GM21619 (cell line): ENCODE data around the gene ALDH7A1.
A peak's percentile ranks its signal among the peaks of the same experiment; 100 is the strongest.
"Not testable (repeated sequence)": the region's sequence is repeated elsewhere in the genome, so short reads cannot be mapped to it uniquely, and the experiment has no call there.

Experiments used
- ATAC-seq: cut with Tn5 transposase; IDR thresholded peaks from one replicate; pipeline ENCODE4 v1.9.1; 2021; ENCODE audit not compliant: unreplicated experiment

ALDH7A1 gene

DNA sequence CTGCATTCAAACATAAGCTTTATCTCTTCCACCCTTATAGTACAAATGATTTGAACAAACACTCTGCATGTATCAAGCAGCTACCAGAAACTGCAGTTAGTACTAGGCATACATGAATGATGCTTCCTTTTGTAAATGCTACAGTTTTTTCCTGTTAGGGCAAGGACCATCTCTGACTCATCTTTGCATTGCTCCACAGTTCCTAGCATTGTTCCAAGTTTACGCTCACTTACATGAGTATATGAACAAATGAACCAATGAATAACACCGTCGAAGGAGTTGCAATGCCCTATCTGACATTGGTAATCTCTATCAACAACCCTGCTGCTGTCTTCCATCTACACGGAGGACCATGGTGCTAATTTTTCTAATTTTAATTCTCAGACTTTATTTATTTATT, 2.1 kb upstream of the ALDH7A1 start:
- no peak for ATAC-seq

GRCh38 chr5:126595486-126596083, 566 bp upstream of the ALDH7A1 start:
- ATAC-seq: peak; percentile 17

DNA sequence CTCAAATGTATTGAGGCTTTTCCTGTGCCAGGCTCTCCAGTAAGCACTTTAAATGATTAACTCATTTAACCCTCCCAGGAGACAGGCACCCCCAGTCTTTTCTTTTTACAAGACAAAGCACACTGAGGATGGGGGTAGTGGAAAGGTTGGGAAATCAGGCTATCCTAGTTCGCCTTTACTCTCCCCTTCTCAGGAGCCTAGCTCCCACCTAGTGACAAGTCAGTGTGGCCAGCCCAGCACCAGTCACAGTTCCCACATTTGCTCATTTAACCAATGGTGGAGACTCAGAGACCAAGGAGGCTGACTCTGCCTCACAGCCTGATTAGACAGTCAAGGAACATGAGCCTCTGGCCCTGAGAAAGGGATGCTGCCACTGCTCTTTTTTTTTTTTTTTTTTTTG, 3.5 kb downstream of the ALDH7A1 start:
- ATAC-seq: no peak

DNA sequence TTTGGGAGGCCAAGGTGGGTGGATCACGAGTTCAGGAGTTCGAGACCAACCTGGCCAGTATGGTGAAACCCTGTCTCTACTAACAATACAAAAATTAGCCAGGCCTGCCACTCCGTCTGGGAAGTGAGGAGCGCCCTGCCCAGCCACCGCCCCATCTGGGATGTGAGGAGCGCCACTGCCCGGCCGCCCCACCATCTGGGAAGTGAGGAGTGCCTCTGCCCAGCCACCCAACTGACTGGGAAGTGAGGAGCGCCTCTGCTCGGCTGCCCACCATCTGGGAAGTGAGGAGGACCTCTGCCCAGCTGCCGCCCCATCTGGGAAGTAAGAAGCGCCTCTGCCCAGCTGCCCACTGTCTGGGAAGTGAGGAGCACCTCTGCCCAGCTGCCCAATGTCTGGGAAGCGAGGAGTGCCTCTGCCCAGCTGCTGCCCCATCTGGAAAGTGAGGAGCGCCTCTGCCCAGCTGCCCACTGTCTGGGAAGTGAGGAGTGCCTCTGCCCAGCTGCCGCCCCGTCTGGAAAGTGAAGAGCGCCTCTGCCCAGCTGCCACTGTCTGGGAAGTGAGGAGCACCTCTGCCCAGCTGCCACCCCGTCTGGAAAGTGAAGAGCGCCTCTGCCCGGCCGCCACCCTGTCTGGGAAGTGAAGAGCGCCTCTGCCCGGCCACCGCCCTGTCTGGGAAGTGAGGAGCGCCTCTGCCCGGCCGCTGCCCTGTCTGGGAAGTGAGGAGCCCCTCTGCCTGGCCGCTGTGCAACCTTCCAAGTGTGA, 5.3 kb downstream of the ALDH7A1 start:
- ATAC-seq: no peak

- ATAC-seq: no peak
Measured at GRCh38 chr5:126587551-126588390, 7.2 kb downstream of the ALDH7A1 start.

GRCh38 chr5:126583761-126584160, 11.3 kb downstream of the ALDH7A1 start:
- ATAC-seq: no peak

DNA sequence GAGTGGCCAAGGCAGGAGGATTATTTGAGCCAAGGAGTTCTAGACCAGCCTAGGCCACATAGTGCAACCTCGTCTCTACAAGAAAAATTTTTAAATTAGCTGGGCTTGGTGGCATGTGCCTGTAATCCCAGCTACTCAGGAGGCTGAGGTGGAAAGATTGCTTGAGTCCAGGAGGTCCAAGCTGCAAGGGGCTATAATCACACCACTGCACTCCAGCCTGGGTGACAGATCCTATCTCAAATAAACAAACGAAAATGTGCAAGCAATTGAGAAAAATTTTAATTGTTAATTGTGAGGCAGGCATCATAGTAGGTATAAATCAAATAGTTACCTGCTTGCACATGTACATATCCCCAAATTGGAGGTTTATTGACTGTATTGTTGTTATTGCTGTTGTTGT, 15.3 kb downstream of the ALDH7A1 start:
- ATAC-seq: no peak

GRCh38 chr5:126577415-126577814, 17.6 kb downstream of the ALDH7A1 start:
- no peak for ATAC-seq

DNA sequence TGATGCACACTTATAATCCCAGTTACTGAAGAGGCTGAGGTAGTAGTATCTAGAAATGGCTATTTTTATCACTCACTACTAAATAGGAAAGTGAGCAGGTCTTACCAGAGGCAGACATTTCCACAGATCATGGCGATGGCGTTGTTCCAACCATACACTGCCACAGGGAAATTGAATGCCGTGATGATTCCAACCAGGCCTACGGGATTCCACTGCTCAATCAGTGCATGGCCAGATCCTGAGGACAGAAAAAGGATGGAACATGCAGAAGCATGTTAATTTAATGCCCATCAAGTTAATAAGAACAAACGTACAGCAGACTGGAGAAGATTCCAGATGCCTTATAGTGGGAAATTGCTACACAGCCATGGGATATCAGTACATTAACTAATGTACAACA, 18.0 kb downstream of the ALDH7A1 start:
- ATAC-seq: no peak

DNA sequence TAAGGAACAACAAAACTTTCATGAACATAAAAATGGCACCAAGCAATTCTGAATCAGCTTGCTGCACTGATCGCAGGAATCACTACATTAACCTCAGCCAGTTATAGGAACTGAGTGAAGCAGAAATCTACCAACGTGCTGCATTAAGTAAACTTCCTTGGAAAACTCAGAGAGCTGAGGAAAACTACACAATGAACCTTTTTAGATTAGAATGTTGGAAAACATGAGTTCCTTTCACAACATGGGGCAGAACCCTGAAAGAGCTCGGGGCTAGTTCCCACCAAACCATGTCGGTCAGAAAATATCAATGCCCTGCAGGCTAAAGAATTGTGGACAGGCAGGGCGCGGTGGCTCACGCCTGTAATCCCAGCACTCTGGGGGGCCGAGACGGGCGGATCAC, 19.4 kb downstream of the ALDH7A1 start:
- no peak for ATAC-seq

DNA sequence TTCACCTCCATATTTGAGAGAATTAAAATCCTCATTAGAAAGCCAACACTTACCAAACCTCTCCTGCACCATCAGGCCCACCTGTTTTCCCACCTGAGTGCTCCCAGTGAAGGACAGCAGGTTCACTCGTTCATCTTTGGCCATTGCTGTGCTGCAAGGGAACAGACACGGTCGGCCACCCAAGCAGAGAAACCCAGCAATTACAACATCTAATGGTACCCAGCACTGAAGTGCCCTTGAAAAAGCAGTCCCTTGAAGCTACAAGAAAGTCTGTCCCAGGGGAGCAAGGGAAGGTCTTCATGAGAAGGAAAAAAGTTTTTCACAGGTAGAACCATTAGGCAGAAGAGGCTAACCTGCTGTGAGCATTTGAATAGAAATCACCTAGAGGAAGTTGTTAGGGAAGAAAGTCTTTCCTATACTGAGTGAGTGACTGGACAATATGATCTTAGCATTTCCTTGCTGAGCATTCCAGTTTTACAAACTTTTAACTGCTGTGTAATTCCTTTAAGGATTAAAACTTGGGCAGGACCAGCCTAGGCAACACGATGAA, 26.7 kb downstream of the ALDH7A1 start:
- no peak for ATAC-seq

DNA sequence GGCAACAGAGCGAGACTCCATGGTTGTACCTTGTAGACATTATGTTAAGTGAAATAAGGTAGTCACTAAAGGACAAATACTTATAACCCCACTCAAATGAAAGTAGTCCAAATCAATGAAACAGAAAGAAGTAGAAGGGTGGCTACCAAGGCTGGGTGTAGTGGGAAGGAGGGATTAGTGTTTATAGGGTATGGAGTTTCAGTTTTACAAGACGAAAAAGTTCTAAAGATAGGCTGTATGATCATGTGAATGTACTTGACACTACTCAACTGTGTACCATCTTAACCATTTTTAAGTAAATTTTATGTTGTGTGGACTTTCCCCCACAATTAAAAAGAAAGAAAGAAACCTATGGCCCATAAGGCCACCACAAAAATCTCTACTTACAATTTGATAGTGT, 32.2 kb downstream of the ALDH7A1 start:
- ATAC-seq: peak; percentile 96

GRCh38 chr5:126561908-126562307, 33.1 kb downstream of the ALDH7A1 start:
- no peak for ATAC-seq

GRCh38 chr5:126555101-126555500, 39.9 kb downstream of the ALDH7A1 start:
- not testable (repeated sequence) for ATAC-seq

- ATAC-seq: no peak
Measured at GRCh38 chr5:126552614-126553013, 42.4 kb downstream of the ALDH7A1 start.

DNA sequence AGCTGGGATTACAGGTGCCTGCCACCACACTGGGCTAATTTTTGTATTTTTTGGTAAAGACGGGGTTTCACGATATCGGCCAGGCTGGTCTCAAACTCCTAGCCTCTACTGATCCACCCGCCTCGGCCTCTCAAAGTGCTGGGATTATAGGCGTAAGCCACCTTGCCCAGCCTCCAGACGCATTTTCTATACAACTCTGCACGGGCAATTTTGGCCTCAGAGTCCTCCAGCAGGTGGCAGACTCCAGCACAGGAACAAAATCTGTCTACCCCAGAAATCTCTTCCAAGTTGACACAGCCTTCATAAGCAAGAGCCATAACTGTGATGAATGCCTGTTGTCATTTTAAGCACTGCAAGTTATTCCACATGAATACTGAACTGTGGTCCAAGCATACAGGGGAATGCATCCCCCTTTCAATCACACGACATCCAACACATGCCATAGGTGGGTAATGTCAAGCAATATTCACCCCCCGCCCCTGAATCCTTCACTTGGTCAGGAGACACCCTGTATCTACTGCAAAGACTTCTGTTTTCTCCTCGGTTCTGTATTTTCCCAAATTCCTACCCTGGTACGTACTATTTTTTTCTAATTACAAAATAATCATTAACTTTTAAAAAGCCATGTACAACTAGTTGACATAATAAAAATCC, 50.8 kb downstream of the ALDH7A1 start:
- ATAC-seq: peak; percentile 74

DNA sequence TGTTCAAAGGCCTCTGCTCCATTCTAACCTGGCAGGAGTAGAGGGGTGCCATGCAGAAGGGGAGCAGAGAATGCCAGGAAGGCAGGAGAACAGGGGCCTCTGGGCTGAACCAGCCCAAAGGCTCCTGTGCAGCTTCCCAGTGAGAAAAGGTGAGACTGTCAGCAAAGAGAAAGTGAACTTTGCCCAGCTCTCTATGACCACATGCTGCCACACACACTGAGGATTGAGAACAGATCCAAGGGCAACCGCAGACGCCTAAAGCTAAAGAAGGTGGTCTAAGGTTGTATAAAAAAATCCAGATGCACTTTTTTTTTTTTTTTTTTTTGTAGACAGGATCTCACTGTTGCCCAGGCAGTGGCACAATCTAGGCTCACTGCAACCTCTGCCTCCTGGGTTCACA, 51.4 kb downstream of the ALDH7A1 start:
- ATAC-seq: peak; percentile 5

- ATAC-seq: no peak
Measured at GRCh38 chr5:126543009-126543408, 52.0 kb downstream of the ALDH7A1 start.

DNA sequence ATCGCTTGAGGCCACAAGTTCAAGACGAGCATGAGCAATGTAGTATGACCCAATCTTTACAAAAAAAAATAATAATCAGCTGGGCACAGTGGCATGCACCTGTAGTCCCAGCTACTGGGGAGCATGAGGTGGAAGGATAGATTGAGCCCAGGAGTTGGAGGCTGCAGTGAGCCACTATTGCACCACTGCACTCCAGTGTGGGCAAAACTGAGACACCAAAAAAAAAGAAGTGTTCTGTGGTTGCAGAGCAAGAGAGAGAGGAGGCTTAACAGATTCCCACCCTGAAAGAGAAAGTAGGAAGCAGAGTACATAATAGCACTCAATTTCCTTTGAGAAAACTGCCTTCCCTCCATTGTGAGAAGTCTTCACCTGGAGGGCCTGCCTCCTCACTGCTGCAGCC, 52.6 kb downstream of the ALDH7A1 start:
- no peak for ATAC-seq

DNA sequence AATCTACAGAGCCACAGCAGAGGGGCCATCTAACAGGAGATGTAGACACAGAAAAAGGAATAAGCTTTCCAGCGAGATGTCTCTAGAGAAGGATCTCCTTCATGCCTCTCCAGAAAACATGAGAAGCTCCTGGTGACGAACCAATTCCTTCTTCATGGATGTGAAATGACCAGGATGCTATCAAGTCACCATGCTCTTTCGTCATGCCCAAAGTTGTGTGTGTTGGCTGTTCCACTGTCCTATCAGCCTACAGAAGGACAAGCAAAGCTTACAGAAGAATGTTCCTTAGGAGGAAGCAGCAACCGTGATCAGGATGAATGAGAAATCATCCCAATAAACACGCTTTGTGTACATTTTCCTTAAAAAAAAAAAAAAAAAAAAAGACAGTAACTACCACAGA, 54.4 kb downstream of the ALDH7A1 start:
- no peak for ATAC-seq

DNA sequence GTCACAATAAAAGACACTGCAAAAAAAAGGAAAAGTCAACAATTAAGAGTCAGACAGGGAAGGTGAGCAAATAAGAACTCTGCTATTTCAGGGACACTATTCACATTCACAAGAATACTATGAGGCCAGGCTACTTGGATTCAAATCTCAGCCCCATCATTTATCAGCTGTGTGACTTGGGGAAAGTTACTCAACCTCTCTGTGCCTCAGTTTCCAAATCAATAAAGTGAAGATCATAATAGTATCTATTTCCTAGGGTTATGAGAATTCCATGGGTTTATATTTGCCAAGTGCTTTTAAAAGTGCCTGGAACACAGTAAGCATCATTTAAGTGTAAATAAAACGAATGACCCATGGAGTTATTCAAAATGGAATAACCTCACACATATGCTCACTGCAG, 56.4 kb downstream of the ALDH7A1 start:
- ATAC-seq: no peak
